OCI-LY1 (cell line): ENCODE results near the gene SYNGR1.

Experiments used
- CTCF ChIP-seq: fragments of 200-600 bp; sonication (generic), shearing (Covaris generic); IDR thresholded peaks from 2 replicates; pipeline ENCODE4 v1.5.1; 2017; ENCODE audit warnings: mild to moderate bottlenecking, antibody characterized with exemption, low read length, moderate library complexity, mixed read lengths
- EZH2 ChIP-seq: fragments of 200-600 bp; sonication (generic), shearing (Covaris generic); IDR thresholded peaks from 2 replicates; pipeline ENCODE4 v1.8.0; 2017; ENCODE audit warnings: borderline replicate concordance, mixed run types, mild to moderate bottlenecking, antibody characterized with exemption, low read length, moderate library complexity, mixed read lengths

- TF ChIP-seq CTCF (no peak), EZH2 (no peak)
Measured at GRCh38 chr22:39409516-39410029, 59.8 kb downstream of the SYNGR1 start.
